Medulla oblongata (tissue), 1 donor: ENCODE data around the gene PREX1.

ENCODE experiments used
- DNase-seq: peaks from one replicate; pipeline ENCODE4 v3.0.0-alpha.2; 2015; ENCODE audit errors: extremely low spot score

PREX1 gene

GRCh38 chr20:48718786-48719578, 108.8 kb downstream of the PREX1 start:
- DNase-seq: no peak

- DNase-seq: no peak
These were observed 110.0 kb downstream of the PREX1 start for GRCh38 chr20:48717680-48718223.

DNA sequence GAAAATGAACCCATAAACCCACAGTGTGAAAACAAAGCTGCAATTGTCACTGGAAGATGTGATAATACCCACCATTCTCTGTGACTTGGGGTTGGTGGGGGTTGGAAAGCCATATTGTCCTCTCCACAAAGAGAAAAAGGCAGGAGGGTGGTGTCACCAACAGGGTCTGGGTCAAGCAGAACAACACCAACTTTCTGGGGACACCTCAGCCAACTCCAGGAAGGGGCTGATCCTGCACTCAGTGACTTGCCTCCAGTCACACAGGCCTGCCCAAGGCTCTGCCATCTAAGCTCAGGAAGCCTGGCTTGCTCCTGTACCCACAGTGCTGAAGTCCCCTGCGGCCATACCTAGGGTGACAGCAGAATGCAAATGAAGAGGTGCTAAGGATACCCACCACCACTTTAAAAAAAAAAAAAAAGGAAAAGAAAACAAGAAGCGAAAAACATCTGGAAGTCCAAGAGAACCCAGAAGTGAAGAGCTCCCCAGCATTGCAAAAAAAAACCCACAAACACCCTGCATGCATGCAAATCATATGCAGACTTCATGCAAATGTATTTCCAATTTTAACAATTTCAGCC, 110.6 kb downstream of the PREX1 start:
- peak; percentile 71 for DNase-seq

- DNase-seq: no peak
These were observed 111.3 kb downstream of the PREX1 start for GRCh38 chr20:48716541-48716940.

- no peak for DNase-seq
These were observed 111.7 kb downstream of the PREX1 start for GRCh38 chr20:48716086-48716485.

DNA sequence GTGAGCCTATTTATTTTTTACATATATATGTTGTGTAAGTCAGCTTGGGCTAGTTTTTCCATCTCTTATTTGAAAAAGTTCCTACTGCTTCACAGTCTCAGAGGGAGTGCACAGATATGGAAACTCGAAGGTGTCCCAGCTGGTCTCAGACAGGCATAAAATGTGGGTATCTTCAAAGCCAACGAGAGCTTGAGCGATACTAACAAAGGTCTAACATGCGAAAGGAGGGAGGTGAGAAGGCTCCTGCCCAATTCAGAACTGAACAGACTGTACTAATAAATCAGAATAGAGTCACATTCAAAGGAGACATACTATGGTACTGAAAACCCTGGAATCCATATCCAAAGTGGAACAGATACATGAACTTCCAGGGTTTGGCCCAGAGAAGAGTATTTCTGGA, 113.0 kb downstream of the PREX1 start:
- DNase-seq: no peak

DNA sequence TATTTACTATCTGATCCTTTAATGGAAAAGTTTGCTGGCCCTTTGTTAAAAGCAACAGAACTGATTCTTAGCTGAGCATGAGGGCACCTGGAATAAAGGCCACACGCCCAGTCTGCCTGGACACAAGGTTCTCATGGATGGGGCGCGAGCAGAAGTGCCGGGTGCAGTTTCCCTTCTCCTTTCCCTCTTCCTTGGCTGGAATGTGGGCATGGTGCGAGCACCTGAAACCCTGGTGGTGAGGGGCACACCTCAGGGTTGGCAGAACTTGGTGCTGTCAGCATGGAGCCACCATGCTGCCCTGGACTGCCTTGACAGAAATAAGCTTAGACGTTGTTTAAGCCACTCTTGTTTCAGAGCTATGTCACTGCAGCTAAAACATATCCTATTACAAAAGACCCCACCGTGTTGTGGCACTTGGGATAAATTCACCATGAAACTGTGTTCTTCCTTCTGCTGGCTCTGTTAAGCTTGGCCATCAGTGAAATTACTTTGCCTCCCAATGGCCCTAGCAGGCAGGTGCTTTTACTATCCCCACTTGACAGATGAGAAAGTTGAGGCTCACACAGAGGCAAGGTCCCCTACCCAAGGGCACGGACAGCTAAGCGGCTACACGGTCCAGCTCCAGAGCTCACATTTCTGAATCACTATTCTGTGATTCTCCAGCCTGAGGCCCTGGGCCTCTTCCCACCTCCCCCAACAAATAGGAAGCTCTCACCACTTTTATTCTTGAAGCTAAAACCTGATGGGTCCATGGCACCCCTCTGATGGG, 115.9 kb downstream of the PREX1 start:
- DNase-seq: no peak

GRCh38 chr20:48711044-48711428, 116.8 kb downstream of the PREX1 start:
- DNase-seq: no peak

- DNase-seq: no peak
These were observed 117.3 kb downstream of the PREX1 start for GRCh38 chr20:48710341-48711043.

- peak; percentile 76 for DNase-seq
These were observed 118.1 kb downstream of the PREX1 start for GRCh38 chr20:48709744-48710143.

- no peak for DNase-seq
These were observed 118.6 kb downstream of the PREX1 start for GRCh38 chr20:48709058-48709691.

GRCh38 chr20:48708630-48709029, 119.2 kb downstream of the PREX1 start:
- DNase-seq: no peak

DNA sequence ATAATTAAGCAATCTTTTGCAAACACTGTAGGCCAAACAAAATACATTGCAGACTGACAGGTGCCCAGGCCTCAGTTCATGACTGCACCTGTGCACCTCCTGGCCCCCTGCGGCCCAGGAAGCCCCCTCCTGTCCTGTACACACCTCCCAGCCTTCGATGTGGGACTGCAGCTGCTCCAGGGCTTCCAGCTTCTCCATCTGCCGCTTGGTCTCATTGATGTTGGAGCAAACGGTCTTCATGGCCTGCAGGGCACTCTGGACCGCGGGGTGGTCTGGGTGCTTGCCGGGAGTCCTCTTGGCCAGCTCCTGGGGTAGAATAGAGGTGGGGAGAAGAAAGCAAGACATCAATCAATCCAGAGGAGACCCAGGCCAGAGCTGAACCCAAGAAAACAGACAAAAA, 119.7 kb downstream of the PREX1 start:
- no peak for DNase-seq

- DNase-seq: no peak
These were observed 121.0 kb downstream of the PREX1 start for GRCh38 chr20:48706710-48707365.

GRCh38 chr20:48706116-48706656, 121.6 kb downstream of the PREX1 start:
- DNase-seq: no peak

DNA sequence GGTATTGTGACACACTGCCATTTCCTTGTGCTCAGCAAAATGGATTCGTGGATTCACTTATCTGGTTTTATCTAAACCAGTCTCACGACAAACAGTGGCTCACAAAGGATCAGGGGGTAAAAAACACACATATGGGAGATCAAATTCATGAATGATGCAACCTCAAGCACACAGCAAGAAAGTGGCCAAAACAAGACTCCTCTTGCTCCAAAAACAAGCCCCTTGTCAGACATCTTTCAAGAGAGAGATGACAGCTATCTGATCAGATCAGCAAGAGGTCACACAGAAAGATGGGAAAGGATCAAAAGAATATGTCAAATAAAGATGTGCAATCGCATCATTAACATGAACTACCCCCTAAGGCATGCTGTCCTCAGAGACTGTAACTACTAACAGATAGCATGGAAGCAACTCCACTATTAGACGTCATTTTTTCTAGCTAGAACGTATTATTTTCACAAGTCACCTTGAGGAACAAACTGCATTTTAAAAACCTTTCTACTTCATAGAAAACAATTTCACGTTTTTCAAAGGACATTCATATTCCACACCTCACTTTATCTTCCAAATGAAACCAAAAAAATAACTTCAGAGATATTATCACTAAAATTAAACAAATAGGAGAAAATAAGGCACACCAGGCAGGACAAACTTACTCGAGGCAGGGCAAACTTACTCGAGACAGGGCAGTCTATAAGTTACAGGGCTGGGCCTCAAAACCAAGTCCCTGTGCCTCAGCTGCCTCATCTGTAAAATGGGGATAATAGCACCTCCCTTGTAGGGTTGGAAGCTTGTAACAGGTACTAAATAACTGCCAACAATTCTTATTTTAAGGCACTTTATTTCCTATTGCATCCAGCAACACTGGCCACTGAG, 122.3 kb downstream of the PREX1 start:
- no peak for DNase-seq

- DNase-seq: no peak
These were observed 123.0 kb downstream of the PREX1 start for GRCh38 chr20:48704761-48705160.

GRCh38 chr20:48703511-48704219, 124.1 kb downstream of the PREX1 start:
- DNase-seq: peak; percentile 79

- no peak for DNase-seq
These were observed 124.7 kb downstream of the PREX1 start for GRCh38 chr20:48703107-48703506.
